Thymus (tissue), 11 donors: Measurements from ENCODE around the gene GALT. TPM values are rescaled to one million over a fixed set of nuclear protein-coding genes. Genes with fewer than 3 reads are reported as not detected.

Source experiments
- DNase-seq, 9 donors: peaks; one replicate each; pipeline ENCODE4 v3.0.0-alpha.2; 2013; ENCODE audit warnings: low spot score in 9 of 9, low read depth in 6 of 9, missing footprints in 1 of 9
- H3K27ac ChIP-seq, 2 donors: one replicate each; pipeline ENCODE4 v1.5.1; 2013; ENCODE audit warnings: control low read depth in 1 of 2, low read depth in 1 of 2, low read length in 1 of 2, mild to moderate bottlenecking in 1 of 2, moderate library complexity in 1 of 2
- H3K27me3 ChIP-seq, 2 donors: one replicate each; pipeline ENCODE4 v1.5.1; 2013; ENCODE audit warnings: low read length in 1 of 2; ENCODE audit not compliant: control insufficient read depth in 2 of 2, insufficient read depth in 1 of 2
- H3K36me3 ChIP-seq, 2 donors: one replicate each; pipeline ENCODE4 v1.5.1; 2013; ENCODE audit warnings: low read length in 1 of 2, mild to moderate bottlenecking in 1 of 2, moderate library complexity in 1 of 2; ENCODE audit not compliant: control insufficient read depth in 2 of 2, insufficient read depth in 2 of 2
- H3K4me1 ChIP-seq, 2 donors: one replicate each; pipeline ENCODE4 v1.5.1; 2013; ENCODE audit warnings: low read length in 2 of 2; ENCODE audit not compliant: control insufficient read depth in 2 of 2, insufficient read depth in 2 of 2
- H3K4me3 ChIP-seq, 2 donors: one replicate each; pipeline ENCODE4 v1.5.1; 2013; ENCODE audit warnings: low read length in 2 of 2, control low read depth in 1 of 2, mild to moderate bottlenecking in 1 of 2
- H3K9me3 ChIP-seq, 2 donors: one replicate each; pipeline ENCODE4 v1.5.1; 2013; ENCODE audit warnings: low read length in 1 of 2, mild to moderate bottlenecking in 1 of 2; ENCODE audit not compliant: control insufficient read depth in 2 of 2, insufficient read depth in 1 of 2
- WGBS: extraction: QIAGEN DNeasy Blood & Tissue Kit; methylation state at CpG from one replicate; pipeline ENCODE4 v1.1.7; 2013; 5-methylcytosine and 5-hydroxymethylcytosine counted together
- polyA plus RNA-seq: library from polyadenylated mRNA; stranded (reverse); fragments of 200-250 nt; gene quantifications from one replicate; pipeline ENCODE4 v1.2.3, GENCODE V29; 2013
- total RNA-seq: library from RNA; stranded (reverse); fragments of 120-200 nt; gene quantifications from one replicate; pipeline ENCODE4 v1.2.4, GENCODE V29; 2013
- donor health status: healthy.

GALT gene
- total and polyA plus RNA-seq, 2 donors: 34.5 to 61.8 TPM

GRCh38 chr9:34691936-34692315, 45.5 kb downstream of the GALT start:
- no peaks in the 10 kb centered on the region for H3K27me3 ChIP-seq
- peak overlapping the region in 1 of 2 donors; percentile 15 for H3K27ac ChIP-seq
- peaks cover 0 to 14% of the 10 kb centered on the region in 2 donors for H3K4me1 ChIP-seq
- H3K4me3 ChIP-seq: no peak overlapping the region
- 91% methylated on average over 5 of the region's 5 CpGs for WGBS
- H3K36me3 ChIP-seq: no peaks in the 10 kb centered on the region
- H3K9me3 ChIP-seq: no peaks in the 10 kb centered on the region
- DNase-seq: no peak

GRCh38 chr9:34693560-34693959, 47.1 kb downstream of the GALT start:
- DNase-seq: no peak
- Histone ChIP-seq H3K9me3 (no peaks in the 10 kb centered on the region), H3K36me3 (no peaks in the 10 kb centered on the region), H3K27ac (no peak overlapping the region), H3K4me1 (peaks cover 0 to 8% of the 10 kb centered on the region in 2 donors), H3K27me3 (peaks cover 0 to 4% of the 10 kb centered on the region in 2 donors), H3K4me3 (no peak overlapping the region)
- WGBS: 90% methylated on average over 2 of the region's 2 CpGs

- Histone ChIP-seq H3K4me1 (peaks cover 0 to 4% of the 10 kb centered on the region in 2 donors), H3K27me3 (peaks cover under 1 to 9% of the 10 kb centered on the region in 2 donors), H3K36me3 (no peaks in the 10 kb centered on the region), H3K27ac (no peak overlapping the region), H3K9me3 (no peaks in the 10 kb centered on the region), H3K4me3 (no peak overlapping the region)
- DNase-seq: no peak
Observed at GRCh38 chr9:34694811-34695210, 48.3 kb downstream of the GALT start.

Other genes starting within 250 kb of the GALT start
- 3.1 TPM for gene FAM219A, start 188.1 kb upstream of the GALT start, total RNA-seq
- gene FAM219A, start 188.1 kb upstream of the GALT start, polyA plus RNA-seq: 9.7 TPM
- gene DNAI1, start 187.9 kb upstream of the GALT start, total RNA-seq: 0.38 TPM
- 0.75 TPM for gene DNAI1, start 187.9 kb upstream of the GALT start, polyA plus RNA-seq
- 0.47 TPM for gene ENHO, start 123.7 kb upstream of the GALT start, total RNA-seq
- 3.7 TPM for gene ENHO, start 123.7 kb upstream of the GALT start, polyA plus RNA-seq
- gene CNTFR, start 57.0 kb upstream of the GALT start, total RNA-seq: 3.9 TPM
- gene CNTFR, start 57.0 kb upstream of the GALT start, polyA plus RNA-seq: 2.2 TPM
- 38.4 TPM for gene RPP25L, start 34.6 kb upstream of the GALT start, total RNA-seq
- 40.8 TPM for gene RPP25L, start 34.6 kb upstream of the GALT start, polyA plus RNA-seq
- 87.8 TPM for gene DCTN3, start 26.2 kb upstream of the GALT start, total RNA-seq
- gene DCTN3, start 26.2 kb upstream of the GALT start, polyA plus RNA-seq: 97.1 TPM
- gene ARID3C, start 17.6 kb upstream of the GALT start, total RNA-seq: 0.09 TPM
- 0.07 TPM for gene ARID3C, start 17.6 kb upstream of the GALT start, polyA plus RNA-seq
- gene SIGMAR1, start 8.9 kb upstream of the GALT start, total RNA-seq: 21.0 TPM
- gene SIGMAR1, start 8.9 kb upstream of the GALT start, polyA plus RNA-seq: 24.6 TPM
- gene IL11RA, start 5.5 kb downstream of the GALT start, total RNA-seq: 12.6 TPM
- 52.8 TPM for gene IL11RA, start 5.5 kb downstream of the GALT start, polyA plus RNA-seq
- gene CCL27, start 16.0 kb downstream of the GALT start, total RNA-seq: 4.4 TPM
- gene CCL27, start 16.0 kb downstream of the GALT start, polyA plus RNA-seq: 48.4 TPM
- 905 TPM for gene CCL19, start 44.6 kb downstream of the GALT start, total RNA-seq
- 588 TPM for gene CCL19, start 44.6 kb downstream of the GALT start, polyA plus RNA-seq
- 43.7 TPM for gene CCL21, start 63.5 kb downstream of the GALT start, total RNA-seq
- 16.6 TPM for gene CCL21, start 63.5 kb downstream of the GALT start, polyA plus RNA-seq